ENCODE data around the gene AP2A2. TPM values are rescaled to one million over a fixed set of nuclear protein-coding genes. Genes with fewer than 3 reads are reported as not detected.

The AP2A2 gene
- total RNA-seq, 1 donor from 2014 or later = 26.3 TPM

DNA sequence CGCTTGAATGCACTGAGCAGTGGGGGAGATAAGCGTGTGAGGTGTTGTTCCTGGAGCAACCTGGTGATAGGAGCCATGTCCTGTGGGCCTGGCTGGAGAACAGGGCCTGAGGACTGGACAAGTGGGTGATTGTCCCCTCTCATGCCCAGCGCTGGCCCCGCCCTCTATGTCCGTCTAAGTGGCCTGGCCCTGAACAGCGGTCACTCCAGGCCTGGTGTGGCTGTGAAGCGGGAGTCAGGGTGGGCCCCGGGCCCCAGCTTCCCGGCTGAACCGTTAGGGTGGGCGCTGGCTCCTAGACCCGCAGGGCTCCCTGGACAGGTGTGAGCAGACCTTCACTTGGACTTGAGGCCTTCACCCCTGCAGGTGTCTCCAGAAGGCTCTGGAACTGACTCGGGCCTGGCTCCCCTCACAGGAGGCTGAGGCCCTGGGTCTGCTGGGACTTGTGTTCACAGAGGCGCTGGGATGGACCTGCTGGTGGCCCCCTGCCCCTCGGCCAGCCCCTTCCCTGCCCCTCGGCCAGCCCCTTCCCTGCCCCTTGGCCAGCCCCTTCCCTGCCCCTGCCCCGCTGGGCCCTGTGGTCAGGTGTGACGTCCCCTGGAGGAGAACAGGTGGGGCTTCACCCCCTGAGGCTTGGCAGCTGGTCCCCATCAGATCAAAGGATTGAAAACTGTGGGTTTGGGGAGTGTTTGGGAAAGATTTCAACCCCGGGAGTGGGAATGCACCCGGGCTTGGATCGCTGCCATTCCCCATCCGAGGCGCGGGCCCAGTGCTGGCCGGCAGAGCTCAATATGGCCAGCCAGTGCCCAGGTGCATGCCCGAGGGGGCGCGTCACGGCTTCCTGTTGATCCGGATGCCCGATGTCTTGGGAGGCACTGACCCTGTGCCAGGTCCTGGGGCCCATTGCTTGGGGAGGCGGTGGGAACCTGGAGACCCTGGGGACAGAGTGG lies 114.1 kb downstream of the AP2A2 start:
- DNase-seq (ENCODE audit: low read depth, low spot score) = no peak

DNA sequence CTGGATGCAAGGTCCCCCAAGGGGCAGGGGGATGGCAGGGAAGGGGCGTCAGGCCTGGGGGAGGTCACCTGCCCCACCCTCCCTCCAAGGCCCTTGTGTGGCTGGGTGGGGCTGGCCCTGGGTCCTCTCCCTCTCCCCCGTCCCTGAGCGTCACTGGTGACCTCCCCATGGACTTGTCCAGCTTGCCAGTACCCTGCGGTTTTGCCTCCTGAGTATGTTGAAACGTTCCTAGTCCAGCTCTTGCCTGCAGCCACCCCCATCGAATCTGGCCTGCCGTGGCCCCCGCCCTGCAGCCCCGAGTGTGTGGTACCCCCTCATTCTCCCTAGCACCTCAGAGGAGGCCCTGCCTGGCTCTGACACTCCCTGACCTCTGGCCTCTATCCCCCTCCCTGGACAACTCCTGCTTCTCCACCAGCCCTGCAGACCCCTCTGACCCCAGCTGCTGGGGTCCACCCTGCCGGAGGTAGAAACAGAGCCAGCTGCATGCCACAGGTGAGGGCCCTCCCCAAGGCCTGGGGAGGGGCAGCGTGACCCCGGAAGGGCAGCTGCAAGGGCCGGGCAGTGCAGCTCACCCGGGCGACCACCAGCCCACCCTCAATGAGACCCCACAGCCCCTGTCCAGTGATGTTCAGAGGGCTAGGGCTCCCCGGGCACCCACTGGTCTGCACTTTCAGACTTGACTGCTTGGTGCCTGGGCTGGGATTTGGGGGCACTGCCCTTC lies 114.9 kb downstream of the AP2A2 start:
- DNase-seq (ENCODE audit: low read depth, low spot score) = no peak

DNA sequence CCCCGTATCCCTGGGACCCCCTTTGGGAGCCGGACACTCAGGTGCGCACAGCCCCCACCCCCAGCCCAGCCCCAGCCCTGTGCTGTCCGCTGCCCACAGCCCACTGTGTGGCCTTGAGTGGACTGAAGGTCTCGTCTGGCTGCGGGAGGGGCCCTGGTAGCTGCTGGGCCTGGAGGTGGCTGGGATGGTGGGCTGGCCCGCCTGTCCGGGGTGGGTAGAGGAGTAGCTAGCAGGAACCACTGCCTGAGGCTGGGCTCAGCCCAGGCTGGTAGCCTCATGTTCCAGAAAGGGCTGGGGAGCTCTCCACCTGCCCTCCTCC lies 115.4 kb downstream of the AP2A2 start:
- DNase-seq (ENCODE audit: low read depth, low spot score) = no peak

DNA sequence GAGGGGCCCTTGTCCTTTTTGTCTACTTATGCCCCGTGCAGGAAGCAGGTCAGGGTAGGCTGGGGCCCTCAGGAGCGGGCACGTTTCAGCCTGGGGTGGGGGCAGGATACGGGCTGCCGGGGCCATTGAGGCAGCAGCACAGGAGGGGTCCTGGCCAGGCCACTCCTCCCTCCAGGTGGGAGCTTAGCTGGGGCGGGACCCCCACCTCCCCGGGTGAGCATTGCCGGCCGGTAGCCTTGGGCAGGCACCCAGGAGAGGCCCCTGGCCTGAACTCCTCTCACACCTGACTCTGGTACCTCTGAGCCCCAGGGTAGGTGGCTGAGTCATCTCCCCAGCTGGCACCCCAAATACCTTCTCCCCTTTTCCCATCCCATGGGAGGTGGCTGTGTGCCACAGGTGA lies 115.8 kb downstream of the AP2A2 start:
- DNase-seq (ENCODE audit: low read depth, low spot score) = no peak

DNA sequence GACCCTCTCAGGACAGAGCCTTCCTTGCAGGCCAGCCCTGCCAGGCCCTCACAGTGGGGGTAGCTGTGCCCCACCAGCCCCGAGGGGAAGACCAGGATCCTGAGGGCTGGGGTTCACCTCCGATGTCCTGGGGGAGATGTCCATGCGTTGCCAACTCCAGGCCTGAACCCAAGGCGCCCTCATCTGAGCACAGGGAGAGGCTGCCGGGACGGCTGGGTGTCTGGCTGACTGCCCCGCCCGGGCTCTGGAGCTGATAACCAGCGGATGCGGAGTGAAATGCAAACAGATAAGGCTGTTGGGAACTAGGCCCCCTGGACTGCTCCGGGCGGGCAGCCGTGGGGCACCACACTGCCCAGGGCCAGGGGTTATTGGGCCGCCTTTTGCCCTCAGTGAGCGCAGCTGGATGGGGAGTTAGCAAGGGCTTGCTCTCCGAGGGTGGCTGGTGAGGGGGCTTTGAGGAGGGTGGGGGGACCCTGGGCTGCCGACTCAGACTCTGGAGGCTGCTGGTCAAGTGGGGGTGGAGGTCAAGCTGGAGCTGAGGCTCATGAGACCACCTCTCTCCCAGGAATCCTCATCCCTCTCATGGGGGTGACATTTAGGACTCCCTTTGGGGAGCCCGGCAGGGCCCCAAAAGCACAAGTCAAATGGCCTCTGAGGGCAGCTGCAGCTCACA lies 116.4 kb downstream of the AP2A2 start:
- DNase-seq (ENCODE audit: low read depth, low spot score) = no peak

DNA sequence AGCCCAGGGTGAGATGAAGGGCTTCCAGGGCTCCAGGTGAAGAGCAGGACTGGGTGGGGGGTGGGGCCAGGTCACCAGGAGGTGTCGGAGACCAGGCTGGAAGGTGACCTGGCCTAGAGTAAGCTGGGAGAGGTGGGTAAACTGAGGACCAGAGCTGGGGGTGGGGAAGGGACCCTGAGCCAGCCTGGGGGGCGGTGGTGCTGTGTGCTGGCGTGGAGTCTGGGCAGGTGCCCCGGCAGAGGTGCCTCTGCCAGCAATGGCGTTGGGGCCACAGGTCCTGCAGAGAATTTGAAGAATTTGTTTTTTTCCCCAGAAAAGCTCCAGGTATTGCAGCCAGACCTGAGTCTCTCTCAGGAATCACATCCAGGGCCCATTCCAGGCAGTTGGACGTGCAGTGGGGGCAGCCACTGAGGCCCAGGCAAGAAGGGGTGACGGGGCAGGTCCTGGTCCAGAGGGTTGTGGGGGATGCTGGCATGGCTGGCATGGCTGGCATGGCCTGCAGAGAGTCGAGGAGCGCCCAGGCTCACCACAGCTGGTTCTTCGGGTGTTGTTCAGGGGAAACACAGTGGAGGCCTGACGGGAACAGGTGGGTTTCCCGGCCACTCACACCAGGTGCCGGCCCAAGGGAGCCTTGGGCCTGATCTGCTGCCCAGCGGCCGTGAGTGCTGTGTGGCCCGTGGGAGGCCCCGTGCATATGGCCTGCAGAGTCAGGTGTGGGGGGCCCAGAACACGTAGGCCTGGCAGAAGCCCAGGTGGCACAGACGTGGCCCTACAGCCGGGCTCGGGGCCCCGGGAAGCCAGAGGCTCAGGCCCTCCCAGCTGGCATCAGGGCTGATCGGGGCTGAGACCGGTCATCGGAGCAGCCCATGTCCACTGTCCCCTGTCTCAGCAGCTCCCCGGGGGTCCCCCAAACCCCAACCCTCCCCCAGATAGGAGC lies 117.2 kb downstream of the AP2A2 start:
- no peak for DNase-seq (ENCODE audit: low read depth, low spot score)

DNA sequence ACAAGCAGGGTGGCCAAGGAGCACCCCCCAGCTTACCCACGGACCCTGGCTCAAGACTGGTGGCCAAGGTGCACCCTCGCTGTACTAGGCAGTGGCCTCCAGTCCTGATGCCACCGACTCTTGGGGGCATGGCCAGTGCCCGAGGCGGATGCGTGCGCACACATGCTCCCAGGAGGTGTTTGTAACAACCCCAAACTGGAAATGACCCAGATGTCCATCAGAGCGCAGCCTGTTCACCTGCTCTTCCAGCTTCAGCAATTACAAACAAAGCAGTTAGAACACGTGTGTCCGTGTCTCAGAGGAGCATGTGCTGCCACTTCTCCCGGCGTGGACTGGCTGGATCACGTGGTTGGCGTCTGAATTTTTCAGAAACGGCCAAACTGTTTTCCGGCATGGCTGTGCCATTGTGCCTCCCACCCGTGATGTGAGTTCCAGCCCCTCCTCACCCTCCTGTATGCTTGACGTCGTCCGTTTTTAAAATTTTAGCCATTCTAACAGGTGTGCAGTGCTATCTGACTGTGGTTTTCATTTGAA lies 118.0 kb downstream of the AP2A2 start:
- DNase-seq (ENCODE audit: low read depth, low spot score) = no peak

DNA sequence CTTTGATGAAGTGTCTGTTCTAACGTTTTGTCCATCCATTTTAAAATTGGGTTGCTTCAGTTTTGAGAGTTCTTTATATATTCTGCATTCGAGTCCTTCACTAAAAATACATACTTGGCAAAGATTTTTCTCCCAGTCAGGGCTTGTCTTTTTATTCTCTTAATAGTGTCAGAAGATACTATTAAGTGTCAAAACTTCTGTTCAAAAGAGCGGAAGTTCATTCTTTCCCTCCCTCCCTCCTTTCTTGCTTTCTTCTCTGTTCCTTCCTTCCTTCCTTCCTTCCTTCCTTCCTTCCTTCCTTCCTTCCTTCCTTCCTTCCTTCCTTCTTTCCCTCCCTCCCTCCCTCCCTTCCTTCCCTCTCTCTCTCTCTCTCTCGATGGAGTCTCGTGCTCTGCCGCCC lies 118.5 kb downstream of the AP2A2 start:
- DNase-seq (ENCODE audit: low read depth, low spot score) = no peak

DNA sequence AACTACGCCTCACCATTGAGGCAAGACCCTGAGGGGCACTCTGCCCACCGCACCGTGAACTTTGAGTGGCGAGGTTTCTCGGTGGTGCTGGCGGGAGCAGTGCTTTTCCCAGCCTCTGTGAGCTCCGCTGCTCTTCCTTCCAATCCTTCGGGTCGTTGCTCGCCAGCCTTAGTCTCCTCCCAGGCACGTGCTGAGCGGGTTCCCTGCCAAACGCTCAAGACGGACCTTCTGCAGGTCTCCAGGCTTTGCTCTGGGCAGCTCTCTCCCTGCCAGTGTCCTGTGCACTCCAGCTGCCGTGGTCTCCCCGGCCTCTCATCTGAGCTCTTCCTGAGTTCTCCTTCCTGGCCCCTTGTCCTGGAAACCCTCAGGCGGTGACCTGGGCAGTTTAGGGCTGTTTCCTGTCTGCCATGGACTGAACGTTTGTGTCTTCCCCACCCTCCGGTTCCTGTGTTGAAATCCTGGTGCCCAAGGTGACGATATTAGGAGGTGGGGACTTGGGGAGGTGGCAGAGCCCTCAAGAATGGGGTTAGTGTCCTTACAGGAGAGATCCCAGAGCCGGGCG lies 122.0 kb downstream of the AP2A2 start:
- no peak for DNase-seq (ENCODE audit: low read depth, low spot score)

DNA sequence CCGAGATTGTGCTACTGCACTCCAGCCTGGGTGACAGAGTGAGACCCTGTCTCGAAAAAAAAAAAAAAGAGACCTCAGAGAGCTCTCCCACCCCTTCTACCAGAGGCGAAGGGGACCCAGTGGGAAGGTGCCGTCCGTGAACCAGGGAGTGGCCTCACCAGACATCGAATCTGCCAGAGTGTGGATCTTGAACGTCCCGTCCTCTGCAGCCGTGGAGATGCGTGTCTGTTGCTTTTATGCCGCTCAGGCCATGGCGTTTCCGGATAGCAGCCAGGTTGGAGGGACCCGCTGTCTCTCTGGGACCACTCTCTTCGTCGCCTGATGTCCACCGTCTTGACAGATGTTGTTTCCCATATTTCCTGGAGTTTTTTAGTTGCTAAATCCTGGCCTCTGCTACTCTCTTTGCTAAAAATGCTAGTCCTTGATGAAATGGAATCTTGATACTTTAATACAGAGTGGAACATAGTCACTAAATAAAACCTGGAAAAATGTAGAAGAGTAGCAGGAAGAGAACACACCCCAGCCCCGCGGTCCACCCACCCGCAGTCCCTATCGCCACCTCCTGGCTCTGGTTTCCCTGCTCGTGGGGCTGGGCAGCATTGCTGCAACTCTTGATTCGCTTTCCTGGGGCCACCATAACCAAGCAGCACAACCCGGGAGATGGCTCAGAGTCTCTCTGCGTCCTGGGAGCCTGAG lies 122.9 kb downstream of the AP2A2 start:
- no peak for DNase-seq (ENCODE audit: low read depth, low spot score)

DNA sequence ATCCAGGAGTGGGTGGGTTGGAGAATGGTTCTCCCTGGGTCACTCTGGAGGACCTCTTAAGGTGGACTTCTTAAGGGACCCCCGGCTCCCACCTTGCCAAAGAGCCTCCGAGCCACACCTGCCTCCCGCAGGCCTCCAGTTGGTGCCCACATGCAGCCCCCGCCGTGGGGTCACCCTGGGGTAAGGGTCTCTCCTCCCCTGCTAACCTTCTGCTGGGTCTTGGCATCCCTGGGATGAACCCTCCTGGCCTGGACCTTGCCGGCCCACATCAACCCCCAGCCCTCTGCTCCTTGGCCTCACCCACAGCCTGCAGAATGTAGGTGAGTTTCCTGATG lies 123.4 kb downstream of the AP2A2 start:
- DNase-seq (ENCODE audit: low read depth, low spot score) = no peak

DNA sequence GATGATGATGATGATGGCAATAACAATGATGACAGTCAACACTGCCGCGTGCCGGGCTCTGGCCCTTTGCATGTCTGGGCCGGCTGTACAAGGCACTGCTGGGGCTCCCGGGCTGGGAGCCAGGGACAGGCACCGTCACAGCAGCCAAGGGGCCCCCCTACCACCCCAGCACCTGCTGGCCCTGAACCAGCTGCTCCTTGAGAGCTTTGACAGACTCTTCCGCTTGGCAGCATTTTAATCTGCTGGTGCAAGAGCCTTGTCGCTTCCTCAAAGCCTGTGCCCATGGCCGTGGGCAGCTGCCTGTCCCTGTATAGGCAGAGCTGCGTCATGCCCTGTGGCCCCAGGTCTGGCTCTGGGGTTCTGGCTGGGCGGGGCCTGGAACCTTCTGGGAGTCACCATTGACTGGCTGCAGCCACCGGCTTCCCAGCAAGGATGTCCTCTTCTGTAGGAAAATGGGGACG lies 123.8 kb downstream of the AP2A2 start:
- DNase-seq (ENCODE audit: low read depth, low spot score) = no peak

DNA sequence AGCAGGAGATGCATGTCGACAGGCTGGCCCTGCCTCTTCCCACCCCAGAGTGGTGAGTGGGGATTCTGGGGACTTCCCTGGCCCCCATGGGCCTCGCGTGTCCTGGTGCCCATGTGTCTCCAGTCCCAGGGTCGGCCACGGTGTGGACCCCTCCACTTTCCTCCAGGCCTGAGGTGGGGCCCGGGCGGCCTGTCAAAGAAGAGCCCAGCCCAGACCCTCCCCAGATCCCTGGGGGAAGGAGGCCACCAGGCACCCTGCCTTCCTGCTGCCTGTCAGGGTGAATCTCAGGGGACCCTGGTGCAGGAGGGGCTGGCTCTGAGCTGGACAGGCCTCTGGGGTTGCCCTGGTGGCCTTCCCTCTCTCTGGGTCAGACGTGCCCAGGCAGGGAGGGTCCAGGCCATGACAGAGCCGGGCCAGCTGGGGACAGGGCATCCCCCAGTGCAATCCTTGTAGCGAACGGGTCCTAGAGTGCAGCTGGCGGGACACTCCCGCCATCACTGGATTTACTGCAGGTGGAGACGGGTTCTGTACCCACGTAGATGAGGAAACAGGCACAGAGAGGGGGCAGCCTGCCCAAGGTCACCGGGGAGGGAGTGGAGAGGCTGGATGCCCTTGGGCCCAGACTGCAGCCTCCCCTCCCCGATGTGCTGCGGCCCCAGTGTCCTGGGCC lies 124.4 kb downstream of the AP2A2 start:
- DNase-seq (ENCODE audit: low read depth, low spot score) = no peak

DNA sequence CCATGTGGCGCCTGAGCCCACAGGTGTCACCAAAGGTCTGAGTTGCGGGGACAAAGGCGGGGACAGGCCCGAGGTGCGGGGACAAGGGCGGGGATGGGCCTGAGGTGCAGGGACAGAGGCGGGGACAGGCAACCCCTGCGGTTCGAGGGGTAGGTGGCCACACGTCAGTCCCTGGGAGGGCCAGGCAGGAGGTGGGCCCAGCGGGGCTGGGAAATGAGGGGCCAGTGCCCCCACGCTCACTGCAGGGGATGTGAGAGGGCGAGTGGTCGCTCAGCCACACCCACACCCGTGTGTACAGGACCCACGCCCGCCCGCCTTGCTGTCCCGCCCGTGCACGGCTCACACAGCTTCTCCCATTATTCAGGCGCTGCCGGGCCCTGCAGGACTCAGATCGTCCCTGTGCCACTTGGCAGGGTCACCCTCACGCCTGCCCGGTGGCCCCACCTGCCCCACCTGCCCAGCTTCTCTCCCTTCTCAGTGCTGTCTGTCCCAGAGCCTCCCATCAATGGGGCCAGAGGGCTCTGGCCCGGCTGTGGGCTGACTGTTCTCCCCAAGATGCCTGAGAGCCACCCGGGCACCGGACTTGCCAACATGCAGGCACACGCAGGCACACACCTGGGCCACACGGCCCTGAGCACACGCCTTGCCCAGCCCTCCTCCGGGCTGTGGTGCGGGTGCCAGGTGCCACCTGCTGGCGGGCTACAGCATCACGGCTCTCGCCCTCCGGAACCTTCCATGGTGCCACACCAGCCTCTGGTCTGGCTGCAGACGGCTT lies 125.1 kb downstream of the AP2A2 start:
- DNase-seq (ENCODE audit: low read depth, low spot score) = peak; percentile 22

DNA sequence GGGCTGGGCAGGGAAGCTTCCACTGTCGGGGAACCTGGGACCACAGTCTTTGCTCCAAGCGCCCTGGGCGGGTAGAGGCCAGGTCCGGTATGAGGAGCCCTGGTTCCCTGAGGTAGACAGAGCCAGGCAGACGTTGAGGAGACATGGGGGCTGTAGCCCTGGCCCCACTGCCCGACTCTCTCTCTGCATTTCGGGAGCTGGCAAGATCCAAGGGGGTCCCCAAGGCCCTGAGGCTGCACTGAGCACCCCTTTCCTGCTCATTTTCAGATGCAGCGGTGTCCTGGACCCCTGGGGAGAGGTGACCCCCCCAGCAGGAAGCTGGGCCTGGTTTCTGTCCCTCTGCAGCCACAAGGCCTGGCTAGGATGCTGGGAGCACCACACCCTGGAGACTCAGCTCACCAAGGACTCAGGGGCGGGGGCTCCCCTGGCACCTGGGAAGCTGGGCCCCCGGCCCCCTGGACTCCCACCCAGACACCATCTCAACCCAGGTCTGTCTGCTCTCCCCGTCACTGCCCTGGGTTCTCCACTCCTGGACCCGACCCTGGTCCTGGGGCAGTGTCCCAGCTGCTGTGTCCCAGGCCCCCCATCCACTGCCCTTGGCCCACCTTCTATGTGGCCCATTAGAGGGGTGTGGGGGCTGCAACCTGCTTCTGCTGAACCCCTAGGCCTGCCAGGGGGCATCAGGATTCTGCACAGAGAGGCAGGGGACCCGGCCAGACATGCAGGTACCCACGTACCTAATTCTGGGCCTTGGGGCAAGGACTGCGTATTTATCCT lies 125.9 kb downstream of the AP2A2 start:
- DNase-seq (ENCODE audit: low read depth, low spot score) = no peak

DNA sequence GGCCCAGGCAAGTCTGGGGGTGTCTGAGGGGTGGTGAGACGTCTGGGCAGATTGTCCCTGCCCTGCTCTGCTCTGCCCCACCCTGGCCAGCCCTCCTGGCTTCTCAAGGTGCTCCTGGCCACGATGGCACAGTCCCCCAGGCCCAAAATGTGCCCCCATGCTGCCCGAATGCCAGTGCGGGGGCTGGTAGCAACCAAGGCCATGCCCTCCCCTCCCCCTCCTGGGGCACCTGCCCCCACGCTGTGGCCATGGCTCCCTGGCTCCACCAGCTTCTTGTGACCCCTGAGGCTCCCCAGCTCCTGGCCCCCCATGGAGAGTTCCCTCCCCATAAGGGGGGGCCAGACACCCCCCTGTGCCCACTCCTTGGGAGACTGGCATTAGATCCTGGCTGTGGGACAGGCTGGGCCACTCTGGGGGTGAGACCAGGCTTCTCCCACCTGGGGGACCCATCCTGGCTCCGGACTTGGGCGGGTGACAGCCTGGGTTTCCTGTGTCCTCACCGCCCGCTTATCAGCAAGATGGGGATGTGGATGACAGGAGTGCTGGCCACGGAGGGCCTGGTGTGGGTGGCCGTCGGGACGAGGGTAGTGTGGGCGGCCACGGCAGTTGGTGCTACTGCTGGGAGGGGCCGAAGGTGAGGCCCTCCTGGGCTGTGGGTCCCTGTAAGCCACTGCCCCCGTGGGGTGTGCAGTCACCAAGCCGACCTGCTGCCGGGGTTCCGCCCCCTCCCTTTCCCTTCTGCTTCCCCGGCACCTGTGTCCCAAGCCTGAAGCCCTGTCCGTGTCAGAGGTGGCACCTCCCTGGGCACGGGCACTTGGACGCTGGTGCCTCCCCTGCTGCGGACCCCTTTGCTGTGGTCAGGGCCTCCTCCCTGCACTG lies 126.7 kb downstream of the AP2A2 start:
- no peak for DNase-seq (ENCODE audit: low read depth, low spot score)
